NCI-H2029 treated with DMSO at 0.1 percent for 48 hours (cell line): Measurements from ENCODE around the gene PCDHA10.

Experiments
- DNase-seq: peaks from one replicate; lab custom pipeline; 2025; lab: John Stamatoyannopoulos, UW

Gene PCDHA10

DNA sequence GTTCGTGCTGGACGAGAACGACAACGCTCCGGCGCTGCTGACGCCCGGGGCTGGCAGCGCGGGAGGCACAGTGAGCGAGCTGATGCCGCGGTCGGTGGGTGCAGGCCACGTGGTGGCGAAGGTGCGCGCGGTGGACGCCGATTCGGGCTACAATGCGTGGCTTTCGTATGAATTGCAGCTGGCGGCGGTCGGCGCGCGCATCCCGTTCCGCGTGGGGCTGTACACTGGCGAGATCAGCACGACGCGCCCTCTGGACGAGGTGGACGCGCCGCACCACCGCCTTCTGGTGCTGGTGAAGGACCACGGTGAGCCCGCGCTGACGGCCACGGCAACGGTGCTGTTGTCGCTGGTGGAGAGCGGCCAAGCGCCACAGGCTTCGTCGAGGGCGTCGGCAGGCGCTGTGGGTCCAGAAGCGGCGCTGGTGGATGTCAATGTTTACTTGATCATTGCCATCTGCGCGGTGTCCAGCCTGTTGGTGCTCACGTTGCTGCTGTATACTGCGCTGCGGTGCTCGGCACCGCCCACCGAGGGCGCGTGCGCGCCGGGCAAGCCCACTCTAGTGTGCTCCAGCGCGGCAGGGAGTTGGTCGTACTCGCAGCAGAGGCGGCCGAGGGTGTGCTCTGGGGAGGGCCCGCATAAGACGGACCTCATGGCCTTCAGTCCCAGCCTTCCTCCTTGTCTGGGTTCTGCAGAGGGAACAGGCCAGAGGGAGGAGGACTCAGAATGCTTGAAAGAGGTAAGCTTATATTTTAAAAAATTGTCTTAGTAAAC is 28.4 kb downstream of the PCDHA10 start:
- DNase-seq: no peak

DNA sequence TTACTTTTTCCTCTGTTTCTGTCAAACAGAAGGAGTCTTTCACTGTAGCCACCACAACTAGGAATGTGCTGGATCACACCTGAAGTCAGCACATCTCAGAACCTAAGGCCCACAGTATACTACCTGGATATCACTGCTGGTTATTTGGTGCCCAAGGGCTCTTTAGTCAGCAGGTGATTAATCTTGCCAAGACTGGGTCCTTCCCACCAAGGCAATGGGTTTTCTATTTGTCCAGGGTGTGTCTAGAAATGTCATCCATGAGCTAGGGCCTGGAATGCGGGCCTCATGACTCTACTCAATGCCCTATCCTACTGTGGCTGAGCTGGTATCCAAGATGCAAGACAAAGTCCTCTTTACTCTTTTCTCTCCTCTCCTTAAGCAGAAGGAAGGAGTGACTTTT is 60.6 kb downstream of the PCDHA10 start:
- no peak for DNase-seq
